NCI-H2196 treated with DMSO at 0.1 percent for 48 hours (cell line): ENCODE results near the gene ECEL1.

Source experiments
- DNase-seq: peaks from one replicate; lab custom pipeline; 2025; ENCODE audit not compliant: unreplicated experiment; lab: John Stamatoyannopoulos, UW

ECEL1 gene

GRCh38 chr2:232484628-232485347 lies 2.8 kb downstream of the ECEL1 start:
- DNase-seq, result no peak

GRCh38 chr2:232483923-232484627 lies 3.6 kb downstream of the ECEL1 start:
- no peak for DNase-seq

GRCh38 chr2:232483311-232483922 lies 4.2 kb downstream of the ECEL1 start:
- no peak for DNase-seq

- no peak for DNase-seq
These were observed 5.1 kb downstream of the ECEL1 start for GRCh38 chr2:232482301-232483238.

GRCh38 chr2:232481322-232482140 lies 6.1 kb downstream of the ECEL1 start:
- DNase-seq, result no peak

GRCh38 chr2:232480201-232481190 lies 7.1 kb downstream of the ECEL1 start:
- DNase-seq, result no peak

GRCh38 chr2:232479341-232480200 lies 8.1 kb downstream of the ECEL1 start:
- DNase-seq, result no peak

- no peak for DNase-seq
These were observed 8.9 kb downstream of the ECEL1 start for GRCh38 chr2:232478571-232479340.

GRCh38 chr2:232477751-232478510 lies 9.7 kb downstream of the ECEL1 start:
- DNase-seq, result no peak

- DNase-seq, result no peak
These were observed 10.8 kb downstream of the ECEL1 start for GRCh38 chr2:232476791-232477190.

- no peak for DNase-seq
These were observed 11.6 kb downstream of the ECEL1 start for GRCh38 chr2:232476045-232476444.

- peak; percentile 11 for DNase-seq
These were observed 14.2 kb downstream of the ECEL1 start for GRCh38 chr2:232473467-232473890.

- no peak for DNase-seq
These were observed 21.4 kb downstream of the ECEL1 start for GRCh38 chr2:232466221-232466620.

GRCh38 chr2:232465061-232465460 lies 22.6 kb downstream of the ECEL1 start:
- DNase-seq, result no peak

GRCh38 chr2:232464544-232464885 lies 23.1 kb downstream of the ECEL1 start:
- no peak for DNase-seq

GRCh38 chr2:232463701-232464543 lies 23.7 kb downstream of the ECEL1 start:
- DNase-seq, result no peak
